Gastroesophageal sphincter (tissue), 3 donors: ENCODE results near the gene ARL16.

Experiments used
- POLR2A ChIP-seq, 2 donors: fragments of 450-650 bp; IDR thresholded peaks; one replicate each; pipeline ENCODE4 v1.6.1; 2017; ENCODE audit warnings: antibody characterized with exemption in 2 of 2, mild to moderate bottlenecking in 2 of 2, moderate library complexity in 1 of 2
- TF ChIP-seq, protein P1 (sequence below), 4 experiments: fragments of 200-600 bp in 2 of 4; fragments of 450-650 bp in 2 of 4; sonication (generic) in 1 of 4; IDR thresholded peaks; one replicate each; pipeline ENCODE4 v1.5.1; 2017 to 2019; ENCODE audit warnings: antibody characterized with exemption in 4 of 4, mild to moderate bottlenecking in 2 of 4, moderate library complexity in 2 of 4

DNA sequence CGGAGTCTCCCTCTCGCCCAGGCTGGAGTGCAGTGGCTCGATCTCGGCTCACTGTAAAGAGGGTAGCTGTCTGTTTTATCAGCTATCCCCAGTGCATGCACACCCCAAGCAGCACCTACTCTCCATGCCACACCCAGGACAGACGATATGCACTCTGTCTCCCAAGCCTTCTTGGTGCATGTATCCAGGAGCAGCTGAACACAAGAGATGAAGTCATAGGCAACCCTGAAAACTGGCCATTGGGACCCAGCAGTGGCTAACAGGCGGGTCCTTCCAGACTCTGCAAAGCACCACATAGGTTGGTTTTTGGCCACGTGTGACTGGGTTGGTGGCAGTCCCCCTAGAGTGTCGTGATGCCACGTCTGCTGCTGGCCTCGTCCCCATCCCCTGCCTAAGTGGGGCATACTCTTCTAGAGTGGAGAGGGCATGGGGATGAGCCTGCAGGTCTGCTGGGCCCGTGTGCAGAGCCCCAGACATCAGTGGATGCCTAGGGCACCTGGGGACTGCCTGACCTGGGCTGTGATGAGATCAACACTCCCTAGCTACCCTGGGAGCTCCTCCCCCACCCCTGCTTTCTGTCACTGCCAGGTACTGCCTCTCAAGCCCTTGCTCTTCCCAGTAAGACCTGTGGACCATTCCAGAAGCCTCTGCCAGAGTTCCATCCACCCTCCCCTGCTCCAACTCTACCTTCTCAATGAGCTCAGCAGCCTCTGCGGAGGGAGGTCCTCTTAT is 36.6 kb downstream of the ARL16 start:
- TF ChIP-seq, protein P1, sequence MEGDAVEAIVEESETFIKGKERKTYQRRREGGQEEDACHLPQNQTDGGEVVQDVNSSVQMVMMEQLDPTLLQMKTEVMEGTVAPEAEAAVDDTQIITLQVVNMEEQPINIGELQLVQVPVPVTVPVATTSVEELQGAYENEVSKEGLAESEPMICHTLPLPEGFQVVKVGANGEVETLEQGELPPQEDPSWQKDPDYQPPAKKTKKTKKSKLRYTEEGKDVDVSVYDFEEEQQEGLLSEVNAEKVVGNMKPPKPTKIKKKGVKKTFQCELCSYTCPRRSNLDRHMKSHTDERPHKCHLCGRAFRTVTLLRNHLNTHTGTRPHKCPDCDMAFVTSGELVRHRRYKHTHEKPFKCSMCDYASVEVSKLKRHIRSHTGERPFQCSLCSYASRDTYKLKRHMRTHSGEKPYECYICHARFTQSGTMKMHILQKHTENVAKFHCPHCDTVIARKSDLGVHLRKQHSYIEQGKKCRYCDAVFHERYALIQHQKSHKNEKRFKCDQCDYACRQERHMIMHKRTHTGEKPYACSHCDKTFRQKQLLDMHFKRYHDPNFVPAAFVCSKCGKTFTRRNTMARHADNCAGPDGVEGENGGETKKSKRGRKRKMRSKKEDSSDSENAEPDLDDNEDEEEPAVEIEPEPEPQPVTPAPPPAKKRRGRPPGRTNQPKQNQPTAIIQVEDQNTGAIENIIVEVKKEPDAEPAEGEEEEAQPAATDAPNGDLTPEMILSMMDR (IDR thresholded peaks at IDR 0.05): no peak
- TF ChIP-seq POLR2A (IDR thresholded peaks at IDR 0.05): no peak
